SK-N-MC (cell line): ENCODE data around the gene EIF3B.

ENCODE experiments used
- EZH2 ChIP-seq: fragments of 200-600 bp; sonication (generic); IDR thresholded peaks from one replicate; pipeline ENCODE4 v1.6.1; 2017; ENCODE audit warnings: antibody characterized with exemption
- POLR2AphosphoS5 ChIP-seq: IDR thresholded peaks from 2 replicates; pipeline ENCODE4 v1.6.1; 2012; ENCODE audit warnings: mild to moderate bottlenecking, low read depth, low read length, borderline replicate concordance

DNA sequence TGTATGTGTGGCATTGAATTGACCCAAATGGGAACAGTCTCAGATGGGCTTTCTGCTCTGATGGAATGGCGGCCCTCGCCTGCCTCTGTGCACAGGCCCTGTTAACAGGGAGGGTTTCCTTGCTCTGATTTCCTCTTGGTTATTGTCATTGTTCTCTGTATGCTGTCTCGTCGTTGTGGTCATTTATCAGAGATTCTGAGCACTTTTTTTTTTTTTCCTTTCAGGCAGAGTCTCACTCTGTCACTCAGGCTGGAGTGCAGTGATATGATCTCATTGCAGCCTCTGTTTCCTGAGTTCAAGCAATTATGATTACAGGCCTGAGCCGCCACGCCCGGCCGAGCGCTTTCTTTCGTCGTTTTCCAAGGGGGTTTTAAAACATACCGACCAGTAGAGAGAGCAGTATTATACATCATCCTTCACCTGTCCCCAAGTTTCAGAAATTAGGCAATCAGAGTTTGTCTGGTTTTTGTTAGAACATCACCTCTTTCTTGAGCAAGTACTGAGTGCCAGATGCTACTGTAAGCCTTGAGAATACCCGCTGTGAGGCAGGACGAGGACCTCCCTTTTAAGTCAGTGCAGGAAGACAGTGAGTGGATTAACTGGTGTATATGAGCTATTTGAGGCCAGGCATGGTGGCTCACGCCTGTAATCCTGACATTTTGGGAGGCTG is 55.3 kb downstream of the EIF3B start:
- TF ChIP-seq POLR2AphosphoS5: no peak
- TF ChIP-seq EZH2: no peak
